RWPE2 (cell line): ENCODE data around the gene KCNAB1.
"Not testable (repeated sequence)": the region's sequence is repeated elsewhere in the genome, so short reads cannot be mapped to it uniquely, and the experiment has no call there.

ENCODE experiments used
- ATAC-seq: fragments of 200-7000 bp; cut with Tn5 transposase; 3 replicates; pipeline ENCODE4 v1.9.1; 2021; ENCODE audit warnings: low read depth
- DNase-seq: peaks from one replicate; pipeline ENCODE4 v3.0.0-alpha.2; 2020; ENCODE audit warnings: low spot score
- H3K27ac ChIP-seq: fragments of 450-650 bp; 2 replicates; pipeline ENCODE4 v1.5.1; 2017; ENCODE audit warnings: mild to moderate bottlenecking; ENCODE audit not compliant: poor library complexity, severe bottlenecking
- H3K27me3 ChIP-seq: fragments of 250-450 bp; sonication (Bioruptor Pico); 2 replicates; pipeline ENCODE4 v1.5.1; 2021; ENCODE audit warnings: mild to moderate bottlenecking, moderate library complexity; ENCODE audit not compliant: insufficient read depth, poor library complexity, severe bottlenecking
- H3K36me3 ChIP-seq: fragments of 250-450 bp; sonication (Bioruptor Pico); 2 replicates; pipeline ENCODE4 v1.5.1; 2020; ENCODE audit warnings: low read depth, mild to moderate bottlenecking, moderate library complexity
- H3K4me1 ChIP-seq: fragments of 250-450 bp; sonication (Bioruptor Pico); 2 replicates; pipeline ENCODE4 v1.5.1; 2021; ENCODE audit warnings: mild to moderate bottlenecking, moderate library complexity; ENCODE audit not compliant: insufficient read depth, poor library complexity, severe bottlenecking
- H3K4me3 ChIP-seq: fragments of 250-450 bp; sonication (Bioruptor Pico); 2 replicates; pipeline ENCODE4 v1.5.1; 2021; ENCODE audit warnings: mild to moderate bottlenecking, moderate library complexity; ENCODE audit not compliant: severe bottlenecking
- H3K9me3 ChIP-seq: fragments of 250-450 bp; sonication (Bioruptor Pico); 2 replicates; pipeline ENCODE4 v1.5.1; 2021; ENCODE audit warnings: mild to moderate bottlenecking, moderate library complexity; ENCODE audit not compliant: severe bottlenecking
- TF ChIP-seq, protein P1 (sequence below): fragments of 450-650 bp; IDR thresholded peaks from one replicate; pipeline ENCODE4 v1.5.1; 2017; ENCODE audit warnings: mild to moderate bottlenecking, moderate library complexity; ENCODE audit not compliant: poor library complexity, severe bottlenecking

KCNAB1 gene

GRCh38 chr3:156131241-156131640 lies 10.9 kb downstream of the KCNAB1 start:
- DNase-seq (no peak), ATAC-seq (no peak)
- Histone ChIP-seq H3K4me3 (no peak overlapping the region), H3K9me3 (no peaks in the 10 kb centered on the region), H3K27ac (no peak overlapping the region), H3K4me1 (no peaks in the 10 kb centered on the region), H3K27me3 (peaks cover 6% of the 10 kb centered on the region), H3K36me3 (no peaks in the 10 kb centered on the region)
- TF ChIP-seq, protein P1, sequence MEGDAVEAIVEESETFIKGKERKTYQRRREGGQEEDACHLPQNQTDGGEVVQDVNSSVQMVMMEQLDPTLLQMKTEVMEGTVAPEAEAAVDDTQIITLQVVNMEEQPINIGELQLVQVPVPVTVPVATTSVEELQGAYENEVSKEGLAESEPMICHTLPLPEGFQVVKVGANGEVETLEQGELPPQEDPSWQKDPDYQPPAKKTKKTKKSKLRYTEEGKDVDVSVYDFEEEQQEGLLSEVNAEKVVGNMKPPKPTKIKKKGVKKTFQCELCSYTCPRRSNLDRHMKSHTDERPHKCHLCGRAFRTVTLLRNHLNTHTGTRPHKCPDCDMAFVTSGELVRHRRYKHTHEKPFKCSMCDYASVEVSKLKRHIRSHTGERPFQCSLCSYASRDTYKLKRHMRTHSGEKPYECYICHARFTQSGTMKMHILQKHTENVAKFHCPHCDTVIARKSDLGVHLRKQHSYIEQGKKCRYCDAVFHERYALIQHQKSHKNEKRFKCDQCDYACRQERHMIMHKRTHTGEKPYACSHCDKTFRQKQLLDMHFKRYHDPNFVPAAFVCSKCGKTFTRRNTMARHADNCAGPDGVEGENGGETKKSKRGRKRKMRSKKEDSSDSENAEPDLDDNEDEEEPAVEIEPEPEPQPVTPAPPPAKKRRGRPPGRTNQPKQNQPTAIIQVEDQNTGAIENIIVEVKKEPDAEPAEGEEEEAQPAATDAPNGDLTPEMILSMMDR = no peak

DNA sequence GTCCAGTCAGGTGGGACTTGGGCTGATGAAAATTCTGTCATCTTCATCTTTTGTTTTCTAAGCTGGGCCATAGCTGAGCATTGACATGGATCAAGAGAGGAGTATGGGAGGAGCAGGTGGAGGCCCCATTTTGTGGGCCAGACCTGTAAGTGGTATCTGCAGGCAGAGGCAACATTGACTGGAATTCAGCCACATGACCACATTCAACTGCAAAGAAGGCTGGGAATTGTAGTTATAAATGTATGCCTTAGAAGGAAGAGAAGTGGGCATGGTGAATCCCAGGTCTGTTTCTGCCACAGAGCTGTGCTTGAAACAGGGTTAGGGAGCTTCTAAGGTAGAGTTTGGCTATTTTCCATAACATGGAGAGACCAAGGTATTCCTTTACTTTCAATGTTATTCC lies 11.4 kb downstream of the KCNAB1 start:
- ATAC-seq (no peak), DNase-seq (no peak)
- H3K9me3 ChIP-seq = no peaks in the 10 kb centered on the region
- TF ChIP-seq, protein P1 = no peak
- no peak overlapping the region for H3K27ac ChIP-seq
- H3K4me3 ChIP-seq = no peak overlapping the region
- no peaks in the 10 kb centered on the region for H3K4me1 ChIP-seq
- peaks cover 6% of the 10 kb centered on the region for H3K27me3 ChIP-seq
- no peaks in the 10 kb centered on the region for H3K36me3 ChIP-seq

GRCh38 chr3:156132313-156132712 lies 11.9 kb downstream of the KCNAB1 start:
- H3K27ac ChIP-seq = no peak overlapping the region
- no peaks in the 10 kb centered on the region for H3K36me3 ChIP-seq
- no peaks in the 10 kb centered on the region for H3K4me1 ChIP-seq
- TF ChIP-seq, protein P1 = no peak
- no peaks in the 10 kb centered on the region for H3K9me3 ChIP-seq
- H3K4me3 ChIP-seq = no peak overlapping the region
- H3K27me3 ChIP-seq = peaks cover 6% of the 10 kb centered on the region
- ATAC-seq (no peak), DNase-seq (no peak)

DNA sequence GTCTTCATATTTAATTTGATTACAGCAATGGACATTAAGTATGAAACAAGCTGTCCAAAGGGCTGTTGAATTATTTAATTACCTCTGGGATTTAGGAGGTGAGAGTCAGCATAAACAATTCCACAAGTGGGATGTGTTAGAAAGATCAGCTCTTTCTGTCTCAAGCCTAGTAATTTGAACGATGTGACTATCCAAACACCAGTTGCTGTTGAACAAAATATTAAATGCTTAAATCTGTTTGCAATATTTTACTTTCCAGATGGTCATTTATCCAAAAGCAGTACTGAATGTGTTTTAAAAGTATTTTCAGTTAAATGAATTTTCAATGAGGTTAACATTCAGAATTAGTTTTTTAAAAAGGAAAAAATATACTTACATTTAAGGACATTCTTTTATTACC lies 12.7 kb downstream of the KCNAB1 start:
- Histone ChIP-seq H3K36me3 (no peaks in the 10 kb centered on the region), H3K27me3 (peaks cover 6% of the 10 kb centered on the region), H3K9me3 (no peaks in the 10 kb centered on the region), H3K27ac (no peak overlapping the region), H3K4me3 (no peak overlapping the region), H3K4me1 (no peaks in the 10 kb centered on the region)
- TF ChIP-seq, protein P1 = no peak
- no peak for ATAC-seq
- DNase-seq = no peak

- DNase-seq (no peak), ATAC-seq (no peak)
- H3K27ac ChIP-seq = no peak overlapping the region
- TF ChIP-seq, protein P1 = peak; percentile 22
- H3K9me3 ChIP-seq = no peaks in the 10 kb centered on the region
- H3K4me1 ChIP-seq = no peaks in the 10 kb centered on the region
- peaks cover 6% of the 10 kb centered on the region for H3K27me3 ChIP-seq
- no peaks in the 10 kb centered on the region for H3K36me3 ChIP-seq
- H3K4me3 ChIP-seq = no peak overlapping the region
Observed at GRCh38 chr3:156135921-156136638, 15.7 kb downstream of the KCNAB1 start.

- not testable (repeated sequence) for H3K36me3 ChIP-seq, DNase-seq, H3K9me3 ChIP-seq, ATAC-seq, H3K27ac ChIP-seq, H3K4me1 ChIP-seq, H3K4me3 ChIP-seq
- peaks cover 12% of the 10 kb centered on the region for H3K27me3 ChIP-seq
Observed at GRCh38 chr3:156137397-156137796, 17.0 kb downstream of the KCNAB1 start.
